Renal cortex interstitium (tissue), 15 donors: ENCODE data around the gene AAMP. TPM values are rescaled to one million over a fixed set of nuclear protein-coding genes. Genes with fewer than 3 reads are reported as not detected.
"Not testable (repeated sequence)": the region's sequence is repeated elsewhere in the genome, so short reads cannot be mapped to it uniquely, and the experiment has no call there.

Experiments used
- DNase-seq, 11 donors: peaks; one replicate each; pipeline ENCODE4 v3.0.0-alpha.2; 2013; ENCODE audit warnings: low read depth in 9 of 11, low spot score in 4 of 11; ENCODE audit errors: extremely low read depth in 1 of 11
- long read RNA-seq, 16 experiments: transcript quantifications; one replicate each; lab custom pipeline, GENCODE V29; 2026
- polyA plus RNA-seq, 3 donors: library from polyadenylated mRNA; unstranded; fragments of 120-200 nt; gene quantifications; one replicate each; pipeline ENCODE4 v1.2.1, GENCODE V29; 2013; ENCODE audit not compliant: insufficient read length in 3 of 3

Gene AAMP
- polyA plus RNA-seq = 100 to 1,000 TPM; 115 to 132 (median 117) TPM
- long read RNA-seq, donor 1, transcript AAMP-201 (11 exons, 1,886 nt) = major isoform, 25 of 31 reads
- long read RNA-seq, donor 1, partial matches to known transcripts = 0 of 31 reads
- long read RNA-seq, donor 1, other reads (novel, unspliced or antisense) = 0 of 31 reads
- long read RNA-seq, donor 2, transcript AAMP-201 (11 exons, 1,886 nt) = major isoform, 24 of 27 reads
- long read RNA-seq, donor 2, partial matches to known transcripts = 0 of 27 reads
- long read RNA-seq, donor 2, other reads (novel, unspliced or antisense) = 0 of 27 reads
- long read RNA-seq, donor 3, transcript AAMP-202 (10 exons, 1,761 nt) = minor isoform, 8 of 66 reads
- long read RNA-seq, donor 3, transcript AAMP-201 (11 exons, 1,886 nt) = major isoform, 52 of 66 reads
- long read RNA-seq, donor 3, partial matches to known transcripts = 0 of 66 reads
- long read RNA-seq, donor 3, other reads (novel, unspliced or antisense) = 0 of 66 reads
- long read RNA-seq, donor 4, transcript AAMP-201 (11 exons, 1,886 nt) = major isoform, 19 of 24 reads
- long read RNA-seq, donor 4, partial matches to known transcripts = 0 of 24 reads
- long read RNA-seq, donor 4, other reads (novel, unspliced or antisense) = 0 of 24 reads
- long read RNA-seq, donor 5 = 0 reads
- long read RNA-seq, donor 6, transcript AAMP-201 (11 exons, 1,886 nt) = major isoform, 26 of 190 reads
- long read RNA-seq, donor 6, partial matches to known transcripts = 41 of 190 reads
- long read RNA-seq, donor 6, other reads (novel, unspliced or antisense) = 112 of 190 reads
- long read RNA-seq, donor 7, transcript AAMP-204 (11 exons, 1,804 nt) = minor isoform, 5 of 398 reads
- long read RNA-seq, donor 7, transcript AAMP-201 (11 exons, 1,886 nt) = major isoform, 30 of 398 reads
- long read RNA-seq, donor 7, partial matches to known transcripts = 130 of 398 reads
- long read RNA-seq, donor 7, other reads (novel, unspliced or antisense) = 230 of 398 reads
- long read RNA-seq, donor 8, transcript AAMP-206 (3 exons, 567 nt) = minor isoform, 5 of 481 reads
- long read RNA-seq, donor 8, transcript AAMP-204 (11 exons, 1,804 nt) = minor isoform, 7 of 481 reads
- long read RNA-seq, donor 8, transcript AAMP-201 (11 exons, 1,886 nt) = major isoform, 65 of 481 reads
- long read RNA-seq, donor 8, transcript AAMP-202 (10 exons, 1,761 nt) = minor isoform, 8 of 481 reads
- long read RNA-seq, donor 8, partial matches to known transcripts = 106 of 481 reads
- long read RNA-seq, donor 8, other reads (novel, unspliced or antisense) = 287 of 481 reads
- long read RNA-seq, donor 9, transcript AAMP-201 (11 exons, 1,886 nt) = major isoform, 21 of 257 reads
- long read RNA-seq, donor 9, partial matches to known transcripts = 76 of 257 reads
- long read RNA-seq, donor 9, other reads (novel, unspliced or antisense) = 156 of 257 reads
- long read RNA-seq, donor 10, transcript AAMP-202 (10 exons, 1,761 nt) = minor isoform, 5 of 43 reads
- long read RNA-seq, donor 10, transcript AAMP-201 (11 exons, 1,886 nt) = major isoform, 35 of 43 reads
- long read RNA-seq, donor 10, partial matches to known transcripts = 0 of 43 reads
- long read RNA-seq, donor 10, other reads (novel, unspliced or antisense) = 0 of 43 reads
- long read RNA-seq, donor 11, transcript AAMP-201 (11 exons, 1,886 nt) = major isoform, 19 of 33 reads
- long read RNA-seq, donor 11, transcript AAMP-202 (10 exons, 1,761 nt) = minor isoform, 5 of 33 reads
- long read RNA-seq, donor 11, partial matches to known transcripts = 6 of 33 reads
- long read RNA-seq, donor 11, other reads (novel, unspliced or antisense) = 0 of 33 reads
- long read RNA-seq, donor 12, transcript AAMP-201 (11 exons, 1,886 nt) = major isoform, 16 of 20 reads
- long read RNA-seq, donor 12, partial matches to known transcripts = 0 of 20 reads
- long read RNA-seq, donor 12, other reads (novel, unspliced or antisense) = 0 of 20 reads
- long read RNA-seq, donor 13, transcript AAMP-204 (11 exons, 1,804 nt) = minor isoform, 8 of 647 reads
- long read RNA-seq, donor 13, transcript AAMP-201 (11 exons, 1,886 nt) = major isoform, 52 of 647 reads
- long read RNA-seq, donor 13, transcript AAMP-202 (10 exons, 1,761 nt) = minor isoform, 6 of 647 reads
- long read RNA-seq, donor 13, partial matches to known transcripts = 274 of 647 reads
- long read RNA-seq, donor 13, other reads (novel, unspliced or antisense) = 302 of 647 reads
- long read RNA-seq, donor 14, transcript AAMP-204 (11 exons, 1,804 nt) = minor isoform, 6 of 391 reads
- long read RNA-seq, donor 14, transcript AAMP-201 (11 exons, 1,886 nt) = major isoform, 27 of 391 reads
- long read RNA-seq, donor 14, partial matches to known transcripts = 352 of 391 reads
- long read RNA-seq, donor 14, other reads (novel, unspliced or antisense) = 0 of 391 reads
- long read RNA-seq, donor 15, transcript AAMP-201 (11 exons, 1,886 nt) = major isoform, 10 of 21 reads
- long read RNA-seq, donor 15, partial matches to known transcripts = 8 of 21 reads
- long read RNA-seq, donor 15, other reads (novel, unspliced or antisense) = 0 of 21 reads
- long read RNA-seq, donor 16, transcript AAMP-201 (11 exons, 1,886 nt) = major isoform, 70 of 108 reads
- long read RNA-seq, donor 16, transcript AAMP-204 (11 exons, 1,804 nt) = minor isoform, 7 of 108 reads
- long read RNA-seq, donor 16, transcript AAMP-202 (10 exons, 1,761 nt) = minor isoform, 10 of 108 reads
- long read RNA-seq, donor 16, partial matches to known transcripts = 12 of 108 reads
- long read RNA-seq, donor 16, other reads (novel, unspliced or antisense) = 5 of 108 reads

GRCh38 chr2:218269900-218270720, at the start of gene AAMP, which contains the start of gene PNKD:
TSS of gene AAMP (minus strand) at chr2:218270137. CDS start at chr2:218270086, 51 bp downstream.
TSS of gene PNKD (plus strand) at chr2:218270519. CDS start at chr2:218270536, 17 bp downstream.
- peak; percentile 99 to 100 (median 100) for DNase-seq

DNA sequence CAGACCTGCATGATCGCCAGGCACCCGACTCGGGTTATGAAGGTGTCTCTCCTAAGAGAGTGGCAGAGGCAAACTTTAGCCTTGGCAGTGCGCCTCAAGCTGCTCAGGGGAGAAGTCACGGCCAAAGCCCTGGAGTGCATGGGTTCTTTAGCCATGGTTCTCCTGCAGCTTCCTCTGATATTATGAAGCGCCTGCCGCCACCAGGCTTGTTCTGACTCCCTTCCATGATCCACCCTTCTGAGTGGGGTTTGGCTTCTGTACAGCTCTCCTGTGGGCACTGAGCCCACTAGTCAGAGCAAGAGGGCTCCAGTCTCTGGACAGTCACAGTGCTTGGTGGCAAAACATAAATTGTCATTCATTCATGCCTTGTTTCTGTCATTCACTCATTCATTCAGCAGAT, 48.3 kb upstream of the AAMP start:
- no peak for DNase-seq

GRCh38 chr2:218317835-218318234, 47.9 kb upstream of the AAMP start:
- no peak for DNase-seq

GRCh38 chr2:218317303-218317630, 47.3 kb upstream of the AAMP start:
- no peak for DNase-seq

DNA sequence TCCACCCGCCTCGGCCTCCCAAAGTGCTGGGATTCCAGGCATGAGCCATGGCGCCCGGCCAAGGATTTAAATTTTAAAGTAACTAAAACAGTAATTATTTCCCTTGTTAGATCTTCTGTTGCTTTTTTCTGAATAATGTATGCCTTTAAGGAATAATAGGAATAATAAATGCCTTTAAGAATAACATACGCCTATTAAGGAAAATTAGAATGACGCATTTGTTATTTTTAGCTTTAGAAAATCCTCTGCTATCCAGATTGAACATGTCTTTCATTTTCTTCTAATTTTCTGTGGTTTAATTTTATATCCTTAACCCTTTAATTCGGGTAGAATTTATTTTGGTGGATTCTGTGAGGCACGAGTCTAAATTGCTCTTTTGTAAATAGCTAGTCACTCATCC, 45.5 kb upstream of the AAMP start:
- DNase-seq = peak in 1 of 11 donors; percentile 60

GRCh38 chr2:218314764-218315163, 44.8 kb upstream of the AAMP start:
- DNase-seq = not testable (repeated sequence)

DNA sequence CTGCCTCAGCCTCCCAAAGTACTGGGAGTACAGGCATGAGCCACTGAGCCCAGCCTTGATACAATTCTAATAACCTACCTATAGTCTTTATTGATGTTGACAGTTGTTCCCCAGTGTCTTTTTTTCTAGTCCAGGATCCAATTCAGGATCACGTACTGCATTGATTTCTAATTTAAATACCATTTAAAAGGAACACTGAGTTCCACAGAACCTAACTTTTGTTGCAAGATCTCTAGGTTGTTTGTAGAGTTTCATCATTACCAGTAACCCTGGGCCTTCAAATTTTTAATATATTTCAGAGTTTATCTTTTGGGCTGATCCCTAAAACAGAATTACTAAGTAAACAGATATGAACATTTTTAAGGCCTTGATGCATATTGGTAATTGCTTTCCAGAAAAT, 43.4 kb upstream of the AAMP start:
- DNase-seq = no peak

- no peak for DNase-seq
Observed at GRCh38 chr2:218312267-218312756, 42.4 kb upstream of the AAMP start.

GRCh38 chr2:218311541-218312266, 41.8 kb upstream of the AAMP start:
- not testable (repeated sequence) for DNase-seq

GRCh38 chr2:218310853-218311540, 41.1 kb upstream of the AAMP start:
- no peak for DNase-seq

DNA sequence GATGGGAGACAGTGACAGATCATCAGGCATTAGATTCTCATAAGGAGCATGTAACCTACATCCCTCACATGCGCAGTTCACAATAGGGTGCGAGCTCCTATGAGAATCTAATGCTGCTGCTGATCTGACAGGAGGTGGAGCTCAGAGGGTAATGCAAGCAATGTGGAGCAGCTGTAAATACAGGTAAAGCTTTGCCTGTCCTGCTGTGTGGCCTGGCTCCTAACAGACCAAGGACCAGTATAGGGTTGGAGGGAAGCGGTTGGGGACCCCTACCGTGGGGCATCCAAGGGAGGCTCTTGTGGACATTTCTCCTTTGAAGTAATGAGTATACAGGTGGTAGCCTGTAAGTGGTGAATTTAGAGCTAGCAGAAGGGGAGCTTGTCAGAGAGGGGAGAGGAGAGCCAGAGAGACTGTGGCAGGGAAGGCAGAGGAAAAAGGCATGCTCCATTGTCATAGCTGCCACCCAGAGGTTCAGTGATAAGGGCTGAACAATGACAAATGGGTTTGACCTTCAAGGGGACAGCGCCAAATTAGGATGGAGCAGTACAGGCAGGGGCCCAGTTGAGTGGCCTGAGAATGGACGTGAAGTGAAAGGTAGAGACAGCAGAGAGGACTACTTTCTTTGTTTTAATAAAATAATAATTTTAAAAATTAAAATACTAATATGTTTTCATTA, 37.6 kb upstream of the AAMP start:
- no peak for DNase-seq

- no peak for DNase-seq
Observed at GRCh38 chr2:218306184-218306920, 36.4 kb upstream of the AAMP start.

DNA sequence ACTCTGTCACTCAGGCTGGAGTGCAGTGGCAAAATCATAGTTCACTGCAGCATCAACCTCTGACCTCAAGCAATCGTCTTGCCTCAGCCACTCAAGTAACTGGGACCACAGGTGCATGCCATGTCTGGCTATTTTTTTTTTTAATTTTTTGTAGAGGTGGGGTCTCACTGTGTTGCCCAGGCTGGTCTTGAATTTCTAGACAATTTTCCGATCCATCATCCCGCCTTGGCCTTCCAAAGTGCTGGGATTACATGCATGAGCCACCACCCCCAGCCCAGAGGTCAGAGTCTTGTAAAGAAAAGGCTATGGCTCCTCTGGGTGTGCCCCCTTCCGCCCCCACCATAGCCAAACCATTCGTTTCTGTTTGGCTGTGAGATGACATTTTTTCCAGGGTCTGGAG, 35.4 kb upstream of the AAMP start:
- no peak for DNase-seq
